Measurements from ENCODE around the gene INPP5A. TPM values are rescaled to one million over a fixed set of nuclear protein-coding genes. Genes with fewer than 3 reads are reported as not detected.

The INPP5A gene
- total RNA-seq, 1 experiment from 2014 or later: 16.6 TPM

- intact Hi-C loops (cut with micrococcal nuclease; ENCODE audit: unreplicated experiment): no loop called here
- TF ChIP-seq, protein P1, sequence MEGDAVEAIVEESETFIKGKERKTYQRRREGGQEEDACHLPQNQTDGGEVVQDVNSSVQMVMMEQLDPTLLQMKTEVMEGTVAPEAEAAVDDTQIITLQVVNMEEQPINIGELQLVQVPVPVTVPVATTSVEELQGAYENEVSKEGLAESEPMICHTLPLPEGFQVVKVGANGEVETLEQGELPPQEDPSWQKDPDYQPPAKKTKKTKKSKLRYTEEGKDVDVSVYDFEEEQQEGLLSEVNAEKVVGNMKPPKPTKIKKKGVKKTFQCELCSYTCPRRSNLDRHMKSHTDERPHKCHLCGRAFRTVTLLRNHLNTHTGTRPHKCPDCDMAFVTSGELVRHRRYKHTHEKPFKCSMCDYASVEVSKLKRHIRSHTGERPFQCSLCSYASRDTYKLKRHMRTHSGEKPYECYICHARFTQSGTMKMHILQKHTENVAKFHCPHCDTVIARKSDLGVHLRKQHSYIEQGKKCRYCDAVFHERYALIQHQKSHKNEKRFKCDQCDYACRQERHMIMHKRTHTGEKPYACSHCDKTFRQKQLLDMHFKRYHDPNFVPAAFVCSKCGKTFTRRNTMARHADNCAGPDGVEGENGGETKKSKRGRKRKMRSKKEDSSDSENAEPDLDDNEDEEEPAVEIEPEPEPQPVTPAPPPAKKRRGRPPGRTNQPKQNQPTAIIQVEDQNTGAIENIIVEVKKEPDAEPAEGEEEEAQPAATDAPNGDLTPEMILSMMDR (IDR thresholded peaks at IDR 0.05; ENCODE audit: unreplicated experiment): no peak
- no peaks in the 10 kb centered on the region for H3K36me3 Mint-ChIP-seq (ENCODE audit: insufficient read depth, unreplicated experiment)
- H3K27ac Mint-ChIP-seq (ENCODE audit: unreplicated experiment): no peak overlapping the region
- H3K4me1 Mint-ChIP-seq (ENCODE audit: low read depth, unreplicated experiment): no peaks in the 10 kb centered on the region
- no TSS peak for BruUV-seq (replicated peaks)
- no peaks in the 10 kb centered on the region for H3K27me3 Mint-ChIP-seq (ENCODE audit: unreplicated experiment)
- no peak for DNase-seq
- peaks cover 10% of the 10 kb centered on the region for H3K9me3 Mint-ChIP-seq (ENCODE audit: low read depth, unreplicated experiment)
- CTCF ChIA-PET: no interaction called here
- H3K4me3 Mint-ChIP-seq (ENCODE audit: low read depth, unreplicated experiment): no peak overlapping the region
These were observed 160.1 kb downstream of the INPP5A start for GRCh38 chr10:132697578-132698200.

- DNase-seq: no peak
- intact Hi-C loops (cut with micrococcal nuclease; ENCODE audit: unreplicated experiment): no loop called here
- H3K36me3 Mint-ChIP-seq (ENCODE audit: insufficient read depth, unreplicated experiment): no peaks in the 10 kb centered on the region
- no peaks in the 10 kb centered on the region for H3K4me1 Mint-ChIP-seq (ENCODE audit: low read depth, unreplicated experiment)
- no peak overlapping the region for H3K27ac Mint-ChIP-seq (ENCODE audit: unreplicated experiment)
- no peaks in the 10 kb centered on the region for H3K27me3 Mint-ChIP-seq (ENCODE audit: unreplicated experiment)
- TF ChIP-seq, protein P1 (IDR thresholded peaks at IDR 0.05; ENCODE audit: unreplicated experiment): no peak
- H3K4me3 Mint-ChIP-seq (ENCODE audit: low read depth, unreplicated experiment): no peak overlapping the region
- peaks cover 8% of the 10 kb centered on the region for H3K9me3 Mint-ChIP-seq (ENCODE audit: low read depth, unreplicated experiment)
- CTCF ChIA-PET: no interaction called here
- no TSS peak for BruUV-seq (replicated peaks)
These were observed 160.7 kb downstream of the INPP5A start for GRCh38 chr10:132698211-132698751.

DNA sequence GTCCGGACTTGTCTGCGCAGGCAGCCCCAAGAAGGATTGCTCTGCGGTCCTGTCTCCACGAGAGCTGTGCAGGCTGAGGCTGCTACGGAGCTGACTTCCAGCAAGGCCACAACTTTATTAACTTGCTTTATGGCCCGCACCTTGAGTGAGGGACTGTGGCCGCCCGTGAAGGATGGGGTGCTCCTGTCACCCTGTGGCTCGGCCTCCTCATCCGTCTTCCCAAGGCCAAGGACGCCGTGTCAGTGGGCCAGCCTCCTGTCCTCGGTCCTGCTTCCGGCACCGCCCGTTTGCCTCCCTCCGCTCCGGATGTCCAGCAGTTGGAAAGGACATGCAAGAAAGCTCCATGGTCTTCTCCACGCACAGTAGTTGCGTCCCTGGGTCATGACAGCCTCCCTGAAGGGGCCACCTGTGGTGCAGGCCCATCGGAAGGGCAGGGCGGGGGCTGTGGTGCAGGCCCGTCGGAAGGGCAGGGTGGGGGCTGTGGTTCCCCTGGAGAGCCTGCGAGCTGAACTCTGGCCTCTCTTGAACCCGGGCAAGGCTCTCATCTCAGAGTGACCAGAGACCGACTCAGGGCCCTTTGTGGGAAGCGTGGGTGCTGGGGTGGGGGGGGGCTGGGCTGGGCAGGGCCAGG, 161.3 kb downstream of the INPP5A start:
- intact Hi-C loops (cut with micrococcal nuclease; ENCODE audit: unreplicated experiment): no loop called here
- Mint-ChIP-seq H3K27ac (ENCODE audit: unreplicated experiment) (no peak overlapping the region), H3K27me3 (ENCODE audit: unreplicated experiment) (no peaks in the 10 kb centered on the region), H3K4me3 (ENCODE audit: low read depth, unreplicated experiment) (no peak overlapping the region), H3K36me3 (ENCODE audit: insufficient read depth, unreplicated experiment) (no peaks in the 10 kb centered on the region), H3K9me3 (ENCODE audit: low read depth, unreplicated experiment) (peaks cover 5% of the 10 kb centered on the region), H3K4me1 (ENCODE audit: low read depth, unreplicated experiment) (no peaks in the 10 kb centered on the region)
- CTCF ChIA-PET: interaction anchor here (0.6 kb wide), 1 partner anchor 558 kb away, joined by 3 read pairs; no protein-coding TSS in a partner anchor
- TF ChIP-seq, protein P1 (IDR thresholded peaks at IDR 0.05; ENCODE audit: unreplicated experiment): no peak
- BruUV-seq (replicated peaks): no TSS peak
- DNase-seq: no peak

GRCh38 chr10:132699411-132700155, 162.0 kb downstream of the INPP5A start:
- DNase-seq: no peak
- Mint-ChIP-seq H3K36me3 (ENCODE audit: insufficient read depth, unreplicated experiment) (no peaks in the 10 kb centered on the region), H3K4me3 (ENCODE audit: low read depth, unreplicated experiment) (no peak overlapping the region), H3K4me1 (ENCODE audit: low read depth, unreplicated experiment) (no peaks in the 10 kb centered on the region), H3K27ac (ENCODE audit: unreplicated experiment) (no peak overlapping the region), H3K27me3 (ENCODE audit: unreplicated experiment) (no peaks in the 10 kb centered on the region), H3K9me3 (ENCODE audit: low read depth, unreplicated experiment) (peaks cover 5% of the 10 kb centered on the region)
- CTCF ChIA-PET: no interaction called here
- intact Hi-C loops (cut with micrococcal nuclease; ENCODE audit: unreplicated experiment): no loop called here
- TF ChIP-seq, protein P1 (IDR thresholded peaks at IDR 0.05; ENCODE audit: unreplicated experiment): no peak
- BruUV-seq (replicated peaks): no TSS peak

Data from Calu3 (cell line).